PC-3 (cell line): Measurements from ENCODE around the gene SMPD2. TPM values are rescaled to one million over a fixed set of nuclear protein-coding genes. Genes with fewer than 3 reads are reported as not detected.

Experiments used
- ATAC-seq: fragments of 200-7000 bp; cut with Tn5 transposase; 2 replicates; pipeline ENCODE4 v1.9.1; 2020; ENCODE audit warnings: mild to moderate bottlenecking, moderate library complexity
- BruUV-seq: library from RNA; stranded (reverse); fragments of 400-500 nt; replicated peaks from 2 replicates; lab custom pipeline; 2021; lab: Mats Ljungman, UMichigan
- CTCF ChIA-PET: fragments of 300-600 bp; sonication (Branson Sonifier 250); formaldehyde crosslinking; loops from one replicate; lab custom pipeline; 2022; ENCODE audit warnings: antibody characterized with exemption; lab: Charles Lee
- POLR2A ChIA-PET: fragments of 300-600 bp; sonication (Branson Sonifier 250); formaldehyde crosslinking; loops from one replicate; lab custom pipeline; 2022; ENCODE audit warnings: antibody characterized with exemption; ENCODE audit not compliant: unreplicated experiment; lab: Charles Lee
- DNase-seq: peaks from one replicate; pipeline ENCODE4 v3.0.0-alpha.2; 2015
- H2AFZ ChIP-seq: fragments of 300-600 bp; sonication (generic); 2 replicates; pipeline ENCODE4 v1.6.0; 2016; ENCODE audit warnings: antibody characterized with exemption, low read length
- H3F3A ChIP-seq: fragments of 300-600 bp; sonication (generic); one replicate; pipeline ENCODE4 v1.6.0; 2017; ENCODE audit warnings: antibody characterized with exemption, low read length, control low read depth, mild to moderate bottlenecking; ENCODE audit not compliant: unreplicated experiment
- H3K27ac ChIP-seq: fragments of 300-600 bp; sonication (generic); 2 replicates; pipeline ENCODE4 v1.5.1; 2016; ENCODE audit warnings: mild to moderate bottlenecking, low read length
- H3K27me3 ChIP-seq: fragments of 300-600 bp; sonication (generic); 2 replicates; pipeline ENCODE4 v1.6.1; 2016; ENCODE audit warnings: low read length, mixed read lengths
- H3K36me3 ChIP-seq: fragments of 300-600 bp; sonication (generic); 2 replicates; pipeline ENCODE4 v1.6.1; 2016; ENCODE audit warnings: low read depth, mixed run types, low read length, mixed read lengths
- H3K4me1 ChIP-seq: fragments of 300-600 bp; sonication (generic); 2 replicates; pipeline ENCODE4 v1.5.1; 2016; ENCODE audit warnings: low read length; ENCODE audit not compliant: insufficient read depth
- H3K4me2 ChIP-seq: fragments of 300-600 bp; sonication (generic); 2 replicates; pipeline ENCODE4 v1.6.0; 2016; ENCODE audit warnings: low read length
- H3K4me3 ChIP-seq: fragments of 300-600 bp; sonication (generic); 2 replicates; pipeline ENCODE4 v1.5.1; 2016; ENCODE audit warnings: mild to moderate bottlenecking, low read length, mixed read lengths
- H3K79me2 ChIP-seq: fragments of 300-600 bp; sonication (generic); 2 replicates; pipeline ENCODE4 v1.6.1; 2017; ENCODE audit warnings: low read length, mixed read lengths
- H3K9ac ChIP-seq: fragments of 300-600 bp; sonication (generic); 2 replicates; pipeline ENCODE4 v1.6.0; 2016; ENCODE audit warnings: mild to moderate bottlenecking, low read length
- H3K9me2 ChIP-seq: fragments of 300-600 bp; sonication (generic); replicated peaks from 2 replicates; pipeline ENCODE4 v1.6.1; 2016; ENCODE audit warnings: mixed run types, low read length, mixed read lengths
- H3K9me3 ChIP-seq: fragments of 300-600 bp; sonication (generic); 2 replicates; pipeline ENCODE4 v1.6.1; 2016; ENCODE audit warnings: low read length, mixed read lengths
- H4K20me1 ChIP-seq: fragments of 300-600 bp; sonication (generic); 2 replicates; pipeline ENCODE4 v1.6.1; 2016; ENCODE audit warnings: low read length, mixed read lengths
- CTCF ChIP-seq: fragments of 300-600 bp; sonication (generic); conservative IDR thresholded peaks from 2 replicates; pipeline ENCODE4 v1.5.1; 2017; ENCODE audit warnings: antibody characterized with exemption, low read depth, mild to moderate bottlenecking, low read length
- EZH2 ChIP-seq: fragments of 300-600 bp; sonication (generic); IDR thresholded peaks from one replicate; pipeline ENCODE4 v1.6.1; 2017; ENCODE audit warnings: antibody characterized with exemption, mild to moderate bottlenecking, low read length; ENCODE audit not compliant: unreplicated experiment
- EZH2phosphoT487 ChIP-seq: fragments of 300-600 bp; sonication (generic); IDR thresholded peaks from 2 replicates; pipeline ENCODE4 v1.6.1; 2018; ENCODE audit warnings: mild to moderate bottlenecking, antibody characterized with exemption, low read length, borderline replicate concordance
- intact Hi-C: fragments of 100-400 bp; cut with micrococcal nuclease; formaldehyde crosslinking; loops from 2 replicates; pipeline ENCODE4 v1.9.0; 2023
- total RNA-seq: library from RNA; depleted of rRNA; stranded (reverse); fragments of >200 nt; gene quantifications from 2 replicates; pipeline ENCODE4 v1.2.3, GENCODE V29; 2014

SMPD2 gene
- total RNA-seq, 1 experiment from 2014 or later: 12.6 TPM

- ChIA-PET CTCF (no interaction called here), POLR2A (no interaction called here)
- Histone ChIP-seq H3K9me3 (no peaks in the 10 kb centered on the region), H3K4me2 (no peak overlapping the region), H3K9ac (no peak overlapping the region), H3K4me3 (no peak overlapping the region), H3K9me2 (no peaks in the 10 kb centered on the region), H3K27me3 (no peaks in the 10 kb centered on the region), H4K20me1 (no peaks in the 10 kb centered on the region), H3K27ac (no peak overlapping the region), H2AFZ (no peak overlapping the region), H3K36me3 (no peaks in the 10 kb centered on the region), H3K4me1 (no peaks in the 10 kb centered on the region), H3K79me2 (no peaks in the 10 kb centered on the region), H3F3A (no peaks in the 10 kb centered on the region)
- BruUV-seq: no TSS peak
- intact Hi-C loops: no loop called here
- no peak for TF ChIP-seq EZH2phosphoT487
- no peak for TF ChIP-seq CTCF
- TF ChIP-seq EZH2: no peak
- DNase-seq (no peak), ATAC-seq (no peak)
These were observed 9.5 kb downstream of the SMPD2 start for GRCh38 chr6:109449795-109450673.

GRCh38 chr6:109450801-109451200 is 10.3 kb downstream of the SMPD2 start:
- CTCF ChIA-PET: no interaction called here

More at GRCh38 chr6:109450801-109451200, 10.3 kb downstream of the SMPD2 start:
- Histone ChIP-seq H2AFZ (no peak overlapping the region), H3K27me3 (no peaks in the 10 kb centered on the region), H3K27ac (no peak overlapping the region), H3K9me3 (no peaks in the 10 kb centered on the region), H4K20me1 (no peaks in the 10 kb centered on the region), H3K4me3 (no peak overlapping the region), H3K4me2 (no peak overlapping the region), H3F3A (no peaks in the 10 kb centered on the region), H3K9ac (no peak overlapping the region), H3K4me1 (no peaks in the 10 kb centered on the region), H3K9me2 (no peaks in the 10 kb centered on the region), H3K36me3 (no peaks in the 10 kb centered on the region), H3K79me2 (no peaks in the 10 kb centered on the region)
- ATAC-seq (no peak), DNase-seq (no peak)
- POLR2A ChIA-PET: no interaction called here
- intact Hi-C loops: no loop called here
- no TSS peak for BruUV-seq
- no peak for TF ChIP-seq CTCF
- TF ChIP-seq EZH2phosphoT487: no peak
- no peak for TF ChIP-seq EZH2
